Endothelial cell of umbilical vein (primary cell): Measurements from ENCODE around the gene LRRC8E. TPM values are rescaled to one million over a fixed set of nuclear protein-coding genes. Genes with fewer than 3 reads are reported as not detected.

Experiments used
- BruUV-seq: library from RNA; stranded (reverse); fragments of 400-500 nt; replicated peaks from 2 replicates; lab custom pipeline; 2021; lab: Mats Ljungman, UMichigan
- CTCF ChIA-PET: fragments of 300-600, 350-600 bp; sonication (Branson Sonifier 250); formaldehyde crosslinking; loops from one replicate; lab custom pipeline; 2021; ENCODE audit warnings: antibody characterized with exemption, inconsistent platforms; lab: Charles Lee
- POLR2A ChIA-PET: fragments of 300-600, 350-600 bp; sonication (Branson Sonifier 250); formaldehyde crosslinking; loops from one replicate; lab custom pipeline; 2021; ENCODE audit warnings: antibody characterized with exemption, inconsistent platforms; lab: Charles Lee
- DNase-seq: peaks from one replicate; pipeline ENCODE4 v3.0.0-alpha.2; 2011; ENCODE audit warnings: low read depth, low spot score
- FAIRE-seq: peaks from 2 replicates; lab custom pipeline; 2011; peaks lifted over from hg19 to GRCh38; lab: Jason Lieb, UNC
- H2AFZ ChIP-seq: 2 replicates; pipeline ENCODE4 v1.6.0; 2012; ENCODE audit warnings: low read depth, low read length, control low read depth, inconsistent platforms
- H3K27ac ChIP-seq: 2 replicates; pipeline ENCODE4 v1.5.1; 2011; ENCODE audit warnings: low read depth, mild to moderate bottlenecking, control low read depth, low read length, moderate library complexity; ENCODE audit not compliant: insufficient read depth
- H3K27me3 ChIP-seq, 2 experiments: 2 replicates each; pipeline versions ENCODE4 v1.6.0 to v1.6.1; 2011; ENCODE audit warnings: low read length in 2 of 2, mixed read lengths in 1 of 2; ENCODE audit not compliant: control insufficient read depth in 2 of 2, insufficient read depth in 2 of 2
- H3K36me3 ChIP-seq, 2 experiments: 2 replicates in 1 of 2; 3 replicates in 1 of 2; pipeline ENCODE4 v1.5.1; 2011; ENCODE audit warnings: low read length in 2 of 2, mild to moderate bottlenecking in 1 of 2, moderate library complexity in 1 of 2; ENCODE audit not compliant: control insufficient read depth in 2 of 2, insufficient read depth in 2 of 2; ENCODE audit errors: extremely low read depth in 1 of 2
- H3K4me1 ChIP-seq: 3 replicates; pipeline ENCODE4 v1.5.1; 2011; ENCODE audit warnings: mild to moderate bottlenecking, low read length; ENCODE audit not compliant: control insufficient read depth, insufficient read depth; ENCODE audit errors: extremely low read depth
- H3K4me2 ChIP-seq: 2 replicates; pipeline ENCODE4 v1.6.1; 2011; ENCODE audit warnings: low read length, control low read depth, mixed read lengths; ENCODE audit not compliant: insufficient read depth
- H3K4me3 ChIP-seq, 3 experiments: fragments of 200-600 bp in 1 of 3; sonication (generic), shearing (Covaris generic) in 1 of 3; replicated peaks in 1 of 3; 2 replicates each; pipeline ENCODE4 v1.5.1; 2011 to 2016; ENCODE audit warnings: control low read depth in 3 of 3, low read length in 3 of 3, mild to moderate bottlenecking in 2 of 3, inconsistent platforms in 1 of 3, low read depth in 1 of 3, moderate library complexity in 1 of 3; ENCODE audit not compliant: insufficient read depth in 1 of 3
- H3K79me2 ChIP-seq: 2 replicates; pipeline ENCODE4 v1.6.0; 2012; ENCODE audit warnings: low read length, inconsistent platforms; ENCODE audit not compliant: control insufficient read depth, insufficient read depth
- H3K9ac ChIP-seq: replicated peaks from 2 replicates; pipeline ENCODE3; 2011; ENCODE audit warnings: low read length, control low read depth; ENCODE audit not compliant: insufficient read depth; ENCODE audit errors: extremely low read depth
- H3K9me1 ChIP-seq: replicated peaks from 3 replicates; pipeline ENCODE4 v1.6.0; 2011; ENCODE audit warnings: mild to moderate bottlenecking, low read length; ENCODE audit not compliant: control insufficient read depth, insufficient read depth; ENCODE audit errors: extremely low read depth
- H3K9me3 ChIP-seq: replicated peaks from 2 replicates; pipeline ENCODE4 v1.5.1; 2012; ENCODE audit warnings: low read length, inconsistent platforms; ENCODE audit not compliant: control insufficient read depth, insufficient read depth
- H4K20me1 ChIP-seq: replicated peaks from 2 replicates; pipeline ENCODE3; 2011; ENCODE audit warnings: mild to moderate bottlenecking, low read length; ENCODE audit not compliant: control insufficient read depth, insufficient read depth; ENCODE audit errors: extremely low read depth
- EZH2 ChIP-seq: IDR thresholded peaks from 2 replicates; pipeline ENCODE4 v1.6.1; 2012; ENCODE audit warnings: borderline replicate concordance, low read depth, mild to moderate bottlenecking, moderate library complexity, low read length, inconsistent platforms; ENCODE audit not compliant: severe bottlenecking
- FOS ChIP-seq: IDR thresholded peaks from 2 replicates; pipeline ENCODE4 v1.6.1; 2011; ENCODE audit warnings: mild to moderate bottlenecking, low read length, moderate library complexity, borderline replicate concordance; ENCODE audit not compliant: insufficient read depth
- GATA2 ChIP-seq: IDR thresholded peaks from 2 replicates; pipeline ENCODE4 v1.7.0; 2011; ENCODE audit warnings: low read depth, mild to moderate bottlenecking, moderate library complexity, mixed read lengths, low read length; ENCODE audit not compliant: insufficient read length, insufficient read depth
- JUN ChIP-seq: IDR thresholded peaks from 2 replicates; pipeline ENCODE4 v1.6.1; 2011; ENCODE audit warnings: borderline replicate concordance, low read depth; ENCODE audit not compliant: insufficient read length, insufficient read depth
- MYC ChIP-seq: IDR thresholded peaks from one replicate; pipeline ENCODE4 v1.6.1; 2011; ENCODE audit warnings: mild to moderate bottlenecking, low read depth, low read length
- POLR2A ChIP-seq: IDR thresholded peaks from 2 replicates; pipeline ENCODE4 v1.6.1; 2012; ENCODE audit warnings: low read depth, mild to moderate bottlenecking, control low read depth, low read length
- POLR2AphosphoS5 ChIP-seq: IDR thresholded peaks from 2 replicates; pipeline ENCODE4 v1.6.1; 2012; ENCODE audit warnings: low read depth, mild to moderate bottlenecking, control low read depth, low read length, moderate library complexity; ENCODE audit not compliant: insufficient read depth
- dilution Hi-C: fragments of 300-500 bp; cut with MboI; formaldehyde crosslinking; loops from one replicate; pipeline ENCODE4 v1.15.0; 2019; ENCODE audit warnings: low sequenced_read_pairs; ENCODE audit not compliant: extremely low pct_ligation_motif_present
- intact Hi-C: fragments of 100-400 bp; cut with micrococcal nuclease; formaldehyde crosslinking; loops from one replicate; pipeline ENCODE4 v1.10.0; 2022
- polyA plus RNA-seq, 4 experiments: library from polyadenylated mRNA; depleted of rRNA in 3 of 4; stranded (reverse) in 3 of 4; unstranded in 1 of 4; fragments of >200 nt; gene quantifications; 2 replicates each; pipeline versions ENCODE4 v1.2.1 to v1.2.3, GENCODE V29; 2011 to 2012; ENCODE audit warnings: missing spikeins in 1 of 4
- total RNA-seq: library from RNA; stranded (reverse); gene quantifications from 2 replicates; pipeline ENCODE4 v1.2.3, GENCODE V29; 2021
- TF ChIP-seq, protein P1 (sequence below), 2 donors: IDR thresholded peaks; 1 replicate in 1 of 2; 2 replicates in 1 of 2; pipeline ENCODE4 v1.5.1; 2011; ENCODE audit warnings: low read length in 2 of 2, mild to moderate bottlenecking in 2 of 2, moderate library complexity in 2 of 2, control low read depth in 1 of 2, inconsistent platforms in 1 of 2, low read depth in 1 of 2; ENCODE audit not compliant: insufficient read depth in 1 of 2; ENCODE audit errors: extremely low read depth in 1 of 2
- TF ChIP-seq, protein P2 (sequence below): IDR thresholded peaks from 2 replicates; pipeline ENCODE4 v1.6.1; 2011; ENCODE audit not compliant: insufficient read depth, insufficient read length

The LRRC8E gene
- total and polyA plus RNA-seq, 2 donors (not counting 3 experiments of a cell fraction or from before 2014, with no cell fraction given), result 1.1 to 1.6 TPM

DNA sequence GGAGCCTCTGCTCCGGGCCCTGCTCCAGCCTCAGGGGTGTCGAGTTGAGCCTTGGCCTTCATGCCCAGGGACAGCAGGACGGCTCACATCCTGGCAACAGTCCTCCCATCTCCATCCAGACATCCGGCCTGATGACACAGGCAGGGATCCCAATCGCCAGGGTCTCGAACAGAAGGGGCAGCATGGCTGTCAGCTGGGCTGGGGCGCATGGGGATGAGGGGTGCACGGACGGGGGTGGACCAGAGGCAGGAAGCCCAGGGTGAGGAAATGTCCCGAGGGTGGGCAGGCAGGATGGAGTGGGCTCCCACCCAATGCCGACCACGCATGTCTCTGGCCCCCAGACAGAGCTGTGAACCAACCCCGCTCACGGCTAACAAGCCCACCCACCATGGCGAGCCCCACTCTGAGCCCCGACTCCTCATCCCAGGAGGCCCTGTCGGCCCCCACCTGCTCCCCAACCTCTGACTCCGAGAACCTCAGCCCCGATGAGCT, 42.1 kb upstream of the LRRC8E start:
- no peak overlapping the region for H3K27ac ChIP-seq
- dilution Hi-C loops (no loop called here), intact Hi-C loops (no loop called here)
- H3K36me3 ChIP-seq, result no peaks in the 10 kb centered on the region
- H3K79me2 ChIP-seq, result no peaks in the 10 kb centered on the region
- BruUV-seq, result no TSS peak
- DNase-seq (no peak), FAIRE-seq (no peak)
- no peaks in the 10 kb centered on the region for H3K27me3 ChIP-seq
- no peak overlapping the region for H3K4me2 ChIP-seq
- no peak overlapping the region for H3K9ac ChIP-seq
- no peak overlapping the region for H2AFZ ChIP-seq
- CTCF ChIA-PET, result no interaction called here
- H3K9me3 ChIP-seq, result no peaks in the 10 kb centered on the region
- H3K9me1 ChIP-seq, result no peaks in the 10 kb centered on the region
- POLR2A ChIA-PET, result no interaction called here
- H4K20me1 ChIP-seq, result no peaks in the 10 kb centered on the region
- TF ChIP-seq, protein P1, sequence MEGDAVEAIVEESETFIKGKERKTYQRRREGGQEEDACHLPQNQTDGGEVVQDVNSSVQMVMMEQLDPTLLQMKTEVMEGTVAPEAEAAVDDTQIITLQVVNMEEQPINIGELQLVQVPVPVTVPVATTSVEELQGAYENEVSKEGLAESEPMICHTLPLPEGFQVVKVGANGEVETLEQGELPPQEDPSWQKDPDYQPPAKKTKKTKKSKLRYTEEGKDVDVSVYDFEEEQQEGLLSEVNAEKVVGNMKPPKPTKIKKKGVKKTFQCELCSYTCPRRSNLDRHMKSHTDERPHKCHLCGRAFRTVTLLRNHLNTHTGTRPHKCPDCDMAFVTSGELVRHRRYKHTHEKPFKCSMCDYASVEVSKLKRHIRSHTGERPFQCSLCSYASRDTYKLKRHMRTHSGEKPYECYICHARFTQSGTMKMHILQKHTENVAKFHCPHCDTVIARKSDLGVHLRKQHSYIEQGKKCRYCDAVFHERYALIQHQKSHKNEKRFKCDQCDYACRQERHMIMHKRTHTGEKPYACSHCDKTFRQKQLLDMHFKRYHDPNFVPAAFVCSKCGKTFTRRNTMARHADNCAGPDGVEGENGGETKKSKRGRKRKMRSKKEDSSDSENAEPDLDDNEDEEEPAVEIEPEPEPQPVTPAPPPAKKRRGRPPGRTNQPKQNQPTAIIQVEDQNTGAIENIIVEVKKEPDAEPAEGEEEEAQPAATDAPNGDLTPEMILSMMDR (IDR thresholded peaks at IDR 0.05; ENCODE audit: extremely low read depth in 1 of 2, insufficient read depth in 1 of 2, low read depth in 1 of 2, low read length in 2 of 2), result no peak
- TF ChIP-seq MYC (no peak), FOS (no peak), JUN (no peak), EZH2 (no peak), POLR2AphosphoS5 (no peak), POLR2A (no peak), GATA2 (no peak)
- TF ChIP-seq, protein P2, sequence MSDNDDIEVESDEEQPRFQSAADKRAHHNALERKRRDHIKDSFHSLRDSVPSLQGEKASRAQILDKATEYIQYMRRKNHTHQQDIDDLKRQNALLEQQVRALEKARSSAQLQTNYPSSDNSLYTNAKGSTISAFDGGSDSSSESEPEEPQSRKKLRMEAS, result no peak
- H3K4me1 ChIP-seq, result no peaks in the 10 kb centered on the region
- no peak overlapping the region for H3K4me3 ChIP-seq
